ENCODE results near the gene COL4A5. TPM values are rescaled to one million over a fixed set of nuclear protein-coding genes. Genes with fewer than 3 reads are reported as not detected.
"Not testable (repeated sequence)": the region's sequence is repeated elsewhere in the genome, so short reads cannot be mapped to it uniquely, and the experiment has no call there.

The COL4A5 gene
- polyA plus RNA-seq, 1 donor, result 43.1 TPM

DNA sequence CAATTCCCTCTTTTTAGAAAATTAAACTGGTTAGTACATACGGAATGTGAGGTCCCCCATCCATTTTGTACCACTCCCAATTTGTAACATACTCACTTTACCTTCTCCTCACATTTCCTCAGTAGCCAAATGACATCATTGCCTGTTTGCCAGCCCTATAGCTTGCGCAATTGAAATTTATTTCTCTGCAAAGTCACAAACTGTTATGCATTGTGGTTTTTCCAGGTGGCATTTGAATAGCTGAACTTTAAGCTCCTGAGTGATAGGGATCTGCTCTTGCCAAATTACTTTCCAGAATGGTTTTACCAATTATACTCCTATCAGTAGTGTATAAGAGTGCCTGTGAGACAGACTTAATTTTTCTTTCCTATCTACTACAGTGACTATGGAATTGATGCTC lies 7.7 kb downstream of the COL4A5 start:
- Histone ChIP-seq H3K36me3 (ENCODE audit: control insufficient read depth, insufficient read depth, low read length) (no peaks in the 10 kb centered on the region), H3K4me1 (ENCODE audit: control insufficient read depth, insufficient read depth, low read length) (no peaks in the 10 kb centered on the region), H3K4me3 (ENCODE audit: low read length) (no peak overlapping the region), H3K9me3 (ENCODE audit: control insufficient read depth, low read depth, low read length) (no peaks in the 10 kb centered on the region), H3K27ac (ENCODE audit: low read length) (no peak overlapping the region), H3K27me3 (ENCODE audit: control insufficient read depth, insufficient read depth, low read length) (no peaks in the 10 kb centered on the region)
- no peak for DNase-seq
- whole genome bisulfite sequencing (ENCODE audit: insufficient coverage, low lambda C conversion rate), result no CpG with 5 or more reads among the region's 2 CpGs

DNA sequence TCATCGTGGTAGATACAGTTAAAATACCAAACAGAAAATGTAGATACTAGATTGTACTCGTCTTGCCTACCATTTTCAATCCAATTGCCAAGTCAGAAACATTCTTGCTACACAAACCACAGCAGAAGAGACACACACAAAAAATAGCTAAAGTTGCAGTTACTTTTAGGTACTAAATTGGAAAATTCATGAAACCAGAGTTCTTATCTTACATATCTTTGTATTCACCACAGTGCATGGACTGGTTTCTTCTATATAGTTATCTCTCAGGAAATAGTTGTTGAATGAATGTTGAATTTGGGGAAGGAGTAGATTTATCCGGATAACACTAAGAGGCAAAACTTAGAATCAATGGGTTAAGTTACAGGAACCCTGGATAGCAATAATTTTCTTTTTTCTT lies 14.2 kb downstream of the COL4A5 start:
- no peaks in the 10 kb centered on the region for H3K9me3 ChIP-seq (ENCODE audit: control insufficient read depth, low read depth, low read length)
- H3K27ac ChIP-seq (ENCODE audit: low read length), result no peak overlapping the region
- DNase-seq, result no peak
- no CpG with 5 or more reads among the region's 3 CpGs for WGBS (ENCODE audit: insufficient coverage, low lambda C conversion rate)
- H3K27me3 ChIP-seq (ENCODE audit: control insufficient read depth, insufficient read depth, low read length), result no peaks in the 10 kb centered on the region
- H3K36me3 ChIP-seq (ENCODE audit: control insufficient read depth, insufficient read depth, low read length), result no peaks in the 10 kb centered on the region
- no peaks in the 10 kb centered on the region for H3K4me1 ChIP-seq (ENCODE audit: control insufficient read depth, insufficient read depth, low read length)
- H3K4me3 ChIP-seq (ENCODE audit: low read length), result no peak overlapping the region

- no peaks in the 10 kb centered on the region for H3K27me3 ChIP-seq (ENCODE audit: control insufficient read depth, insufficient read depth, low read length)
- no peak overlapping the region for H3K4me3 ChIP-seq (ENCODE audit: low read length)
- H3K27ac ChIP-seq (ENCODE audit: low read length), result no peak overlapping the region
- WGBS (ENCODE audit: insufficient coverage, low lambda C conversion rate), result no CpG with 5 or more reads among the region's 4 CpGs
- H3K4me1 ChIP-seq (ENCODE audit: control insufficient read depth, insufficient read depth, low read length), result no peaks in the 10 kb centered on the region
- H3K36me3 ChIP-seq (ENCODE audit: control insufficient read depth, insufficient read depth, low read length), result no peaks in the 10 kb centered on the region
- no peak for DNase-seq
- no peaks in the 10 kb centered on the region for H3K9me3 ChIP-seq (ENCODE audit: control insufficient read depth, low read depth, low read length)
Observed at GRCh38 chrX:108456971-108457477, 17.4 kb downstream of the COL4A5 start.

GRCh38 chrX:108464604-108465003 lies 25.0 kb downstream of the COL4A5 start:
- H3K36me3 ChIP-seq (ENCODE audit: control insufficient read depth, insufficient read depth, low read length), result no peaks in the 10 kb centered on the region
- H3K9me3 ChIP-seq (ENCODE audit: control insufficient read depth, low read depth, low read length), result no peaks in the 10 kb centered on the region
- no peak for DNase-seq
- no peaks in the 10 kb centered on the region for H3K27me3 ChIP-seq (ENCODE audit: control insufficient read depth, insufficient read depth, low read length)
- no peak overlapping the region for H3K4me3 ChIP-seq (ENCODE audit: low read length)
- no peaks in the 10 kb centered on the region for H3K4me1 ChIP-seq (ENCODE audit: control insufficient read depth, insufficient read depth, low read length)
- no CpG with 5 or more reads among the region's 3 CpGs for WGBS (ENCODE audit: insufficient coverage, low lambda C conversion rate)
- no peak overlapping the region for H3K27ac ChIP-seq (ENCODE audit: low read length)

DNA sequence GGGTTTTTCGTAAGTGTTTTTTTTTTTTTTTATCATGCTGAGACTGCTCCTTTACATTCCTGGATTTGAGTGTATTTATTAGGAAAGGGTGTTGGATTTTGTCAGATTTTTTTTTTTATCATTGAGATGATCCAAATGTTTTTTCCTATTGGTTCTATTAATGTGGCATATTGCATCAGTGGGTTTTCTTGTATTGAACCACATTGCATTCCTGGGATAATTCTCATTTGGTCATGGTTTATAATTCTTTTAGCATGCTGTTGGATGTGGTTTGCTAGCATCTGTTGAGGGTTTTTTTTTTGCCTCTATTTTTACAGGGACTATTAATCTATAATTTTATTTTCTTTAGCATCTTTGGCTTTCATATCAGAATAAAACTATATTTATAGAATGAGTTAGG lies 28.8 kb downstream of the COL4A5 start:
- H3K4me3 ChIP-seq (ENCODE audit: low read length), result no peak overlapping the region
- WGBS (ENCODE audit: insufficient coverage, low lambda C conversion rate), result no CpG with 5 or more reads among the region's 1 CpG
- no peaks in the 10 kb centered on the region for H3K27me3 ChIP-seq (ENCODE audit: control insufficient read depth, insufficient read depth, low read length)
- no peaks in the 10 kb centered on the region for H3K9me3 ChIP-seq (ENCODE audit: control insufficient read depth, low read depth, low read length)
- no peak for DNase-seq
- H3K4me1 ChIP-seq (ENCODE audit: control insufficient read depth, insufficient read depth, low read length), result no peaks in the 10 kb centered on the region
- H3K36me3 ChIP-seq (ENCODE audit: control insufficient read depth, insufficient read depth, low read length), result no peaks in the 10 kb centered on the region
- H3K27ac ChIP-seq (ENCODE audit: low read length), result no peak overlapping the region

DNA sequence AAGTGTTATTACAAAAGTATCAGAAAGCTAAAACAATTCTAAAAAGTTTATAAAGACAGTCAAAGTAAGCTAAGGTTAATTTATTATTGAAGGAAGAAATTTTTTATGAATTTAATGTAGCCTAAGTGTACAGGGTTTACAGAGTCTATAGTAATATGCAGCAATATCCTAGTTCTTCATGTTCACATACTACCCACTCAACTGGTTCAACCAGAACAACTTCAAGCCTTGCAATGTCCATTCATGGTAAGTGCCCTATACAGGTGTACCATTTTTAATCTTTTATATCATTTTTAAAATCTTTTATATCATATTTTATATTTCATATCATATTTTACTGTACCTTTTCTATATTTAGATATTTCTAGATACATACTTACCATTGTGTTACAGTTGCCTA lies 34.3 kb downstream of the COL4A5 start:
- Histone ChIP-seq H3K4me1 (ENCODE audit: control insufficient read depth, insufficient read depth, low read length) (no peaks in the 10 kb centered on the region), H3K4me3 (ENCODE audit: low read length) (no peak overlapping the region), H3K27ac (ENCODE audit: low read length) (no peak overlapping the region), H3K36me3 (ENCODE audit: control insufficient read depth, insufficient read depth, low read length) (no peaks in the 10 kb centered on the region), H3K9me3 (ENCODE audit: control insufficient read depth, low read depth, low read length) (no peaks in the 10 kb centered on the region), H3K27me3 (ENCODE audit: control insufficient read depth, insufficient read depth, low read length) (no peaks in the 10 kb centered on the region)
- DNase-seq, result no peak

- H3K27me3 ChIP-seq (ENCODE audit: control insufficient read depth, insufficient read depth, low read length); H3K36me3 ChIP-seq (ENCODE audit: control insufficient read depth, insufficient read depth, low read length); H3K27ac ChIP-seq (ENCODE audit: low read length); H3K4me1 ChIP-seq (ENCODE audit: control insufficient read depth, insufficient read depth, low read length); H3K4me3 ChIP-seq (ENCODE audit: low read length); DNase-seq; H3K9me3 ChIP-seq (ENCODE audit: control insufficient read depth, low read depth, low read length): not testable (repeated sequence)
- WGBS (ENCODE audit: insufficient coverage, low lambda C conversion rate), result no CpG with 5 or more reads among the region's 6 CpGs
Observed at GRCh38 chrX:108481528-108481927, 41.9 kb downstream of the COL4A5 start.

- Histone ChIP-seq H3K9me3 (ENCODE audit: control insufficient read depth, low read depth, low read length) (no peaks in the 10 kb centered on the region), H3K27ac (ENCODE audit: low read length) (no peak overlapping the region), H3K4me1 (ENCODE audit: control insufficient read depth, insufficient read depth, low read length) (no peaks in the 10 kb centered on the region), H3K27me3 (ENCODE audit: control insufficient read depth, insufficient read depth, low read length) (no peaks in the 10 kb centered on the region), H3K4me3 (ENCODE audit: low read length) (no peak overlapping the region), H3K36me3 (ENCODE audit: control insufficient read depth, insufficient read depth, low read length) (no peaks in the 10 kb centered on the region)
- DNase-seq, result no peak
- WGBS (ENCODE audit: insufficient coverage, low lambda C conversion rate), result no CpG with 5 or more reads among the region's 3 CpGs
Observed at GRCh38 chrX:108484251-108484650, 44.6 kb downstream of the COL4A5 start.

DNA sequence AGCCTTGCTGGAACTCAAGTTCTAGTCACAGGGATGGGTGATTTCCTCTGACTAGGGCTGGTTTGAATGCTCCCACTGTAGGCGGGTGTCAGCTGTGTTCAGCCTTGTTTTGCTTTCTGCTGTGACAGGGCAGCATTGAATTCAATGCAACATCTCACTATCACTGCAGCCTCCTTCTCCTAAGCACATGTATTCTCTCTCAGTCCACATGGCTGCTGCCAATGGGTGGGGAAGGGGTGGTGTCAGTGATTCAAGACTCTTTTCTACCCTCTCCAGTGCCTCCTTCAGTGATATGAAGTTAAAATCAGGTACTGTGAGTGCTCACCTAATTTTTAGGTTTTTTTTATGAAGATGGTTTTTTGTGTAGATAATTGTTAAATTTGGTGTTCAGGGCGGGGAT lies 46.3 kb downstream of the COL4A5 start:
- WGBS (ENCODE audit: insufficient coverage, low lambda C conversion rate), result no CpG with 5 or more reads among the region's 2 CpGs
- DNase-seq, result no peak
- Histone ChIP-seq H3K36me3 (ENCODE audit: control insufficient read depth, insufficient read depth, low read length) (no peaks in the 10 kb centered on the region), H3K4me1 (ENCODE audit: control insufficient read depth, insufficient read depth, low read length) (no peaks in the 10 kb centered on the region), H3K4me3 (ENCODE audit: low read length) (no peak overlapping the region), H3K9me3 (ENCODE audit: control insufficient read depth, low read depth, low read length) (no peaks in the 10 kb centered on the region), H3K27me3 (ENCODE audit: control insufficient read depth, insufficient read depth, low read length) (no peaks in the 10 kb centered on the region), H3K27ac (ENCODE audit: low read length) (no peak overlapping the region)

DNA sequence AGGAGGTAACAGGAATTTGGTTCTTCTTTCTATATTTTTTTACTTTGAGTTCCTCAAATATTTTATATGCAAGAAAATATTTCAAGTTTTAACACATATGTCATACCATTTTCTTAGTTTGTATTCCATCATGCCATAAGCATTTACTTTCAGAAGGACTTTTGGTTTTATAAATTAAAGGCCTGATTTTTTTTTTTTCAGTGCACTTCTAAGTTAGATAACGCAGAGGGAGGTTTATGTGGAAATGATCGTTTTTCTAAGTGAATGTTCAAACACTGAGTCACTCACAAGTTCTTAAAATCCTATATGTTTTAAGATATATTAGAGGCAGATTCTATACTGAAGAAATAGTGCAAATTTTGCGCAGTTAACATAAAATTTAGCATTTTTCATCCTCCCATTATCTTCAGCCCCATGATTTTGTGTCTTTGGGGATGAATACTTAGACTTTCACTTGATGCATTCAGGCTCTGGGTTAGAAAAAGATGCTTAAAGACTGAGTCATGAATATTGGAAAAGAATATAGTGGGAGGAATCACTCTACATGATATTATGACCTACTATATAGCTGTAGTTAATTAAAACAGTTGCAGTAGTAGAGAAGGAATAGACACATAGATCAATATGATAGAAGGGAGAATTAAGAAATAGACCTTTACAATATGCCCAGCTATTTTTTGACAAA lies 54.9 kb downstream of the COL4A5 start:
- Histone ChIP-seq H3K27ac (ENCODE audit: low read length) (no peak overlapping the region), H3K36me3 (ENCODE audit: control insufficient read depth, insufficient read depth, low read length) (no peaks in the 10 kb centered on the region), H3K27me3 (ENCODE audit: control insufficient read depth, insufficient read depth, low read length) (no peaks in the 10 kb centered on the region), H3K4me1 (ENCODE audit: control insufficient read depth, insufficient read depth, low read length) (no peaks in the 10 kb centered on the region), H3K4me3 (ENCODE audit: low read length) (no peak overlapping the region), H3K9me3 (ENCODE audit: control insufficient read depth, low read depth, low read length) (no peaks in the 10 kb centered on the region)
- no CpG with 5 or more reads among the region's 3 CpGs for WGBS (ENCODE audit: insufficient coverage, low lambda C conversion rate)
- DNase-seq, result no peak

DNA sequence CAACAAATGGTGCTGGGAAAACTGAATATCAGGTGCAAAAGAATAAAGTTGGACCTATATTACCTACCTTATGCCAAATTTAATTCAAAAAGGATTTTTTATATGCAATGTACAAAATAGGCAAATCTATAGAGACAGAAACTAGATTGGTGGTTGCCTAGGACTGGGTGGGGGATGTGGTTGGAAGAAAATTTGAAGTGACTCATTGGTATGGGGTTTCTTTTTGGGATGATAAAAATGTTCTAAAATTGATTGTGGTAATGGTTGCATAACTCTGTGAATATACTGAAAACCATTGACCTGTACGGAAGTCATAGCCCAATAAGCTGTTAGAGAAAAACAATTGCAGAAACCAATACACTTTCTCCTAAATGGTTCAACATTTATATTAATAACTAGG lies 72.1 kb downstream of the COL4A5 start:
- WGBS (ENCODE audit: insufficient coverage, low lambda C conversion rate), result no CpG with 5 or more reads among the region's 1 CpG
- no peak overlapping the region for H3K27ac ChIP-seq (ENCODE audit: low read length)
- no peak overlapping the region for H3K4me3 ChIP-seq (ENCODE audit: low read length)
- DNase-seq, result no peak
- no peaks in the 10 kb centered on the region for H3K9me3 ChIP-seq (ENCODE audit: control insufficient read depth, low read depth, low read length)
- H3K36me3 ChIP-seq (ENCODE audit: control insufficient read depth, insufficient read depth, low read length), result no peaks in the 10 kb centered on the region
- no peaks in the 10 kb centered on the region for H3K27me3 ChIP-seq (ENCODE audit: control insufficient read depth, insufficient read depth, low read length)
- no peaks in the 10 kb centered on the region for H3K4me1 ChIP-seq (ENCODE audit: control insufficient read depth, insufficient read depth, low read length)
